Neural progenitor cell (in vitro differentiated cells): ENCODE results near the gene DLX4. TPM values are rescaled to one million over a fixed set of nuclear protein-coding genes. Genes with fewer than 3 reads are reported as not detected.

Experiments used
- DNase-seq: peaks from one replicate; pipeline ENCODE4 v3.0.0-alpha.2; 2016; ENCODE audit warnings: low spot score
- H2AFZ ChIP-seq: fragments of 200-600 bp; sonication (generic); replicated peaks from 2 replicates; pipeline ENCODE4 v1.6.1; 2016; ENCODE audit warnings: antibody characterized with exemption
- H3F3A ChIP-seq: fragments of 200-600 bp; sonication (generic); 2 replicates; pipeline ENCODE4 v1.6.1; 2016; ENCODE audit warnings: antibody characterized with exemption, low read depth
- H3K27ac ChIP-seq: fragments of 200-600 bp; sonication (generic); 2 replicates; pipeline ENCODE4 v1.5.1; 2016; ENCODE audit warnings: mild to moderate bottlenecking
- H3K27me3 ChIP-seq: fragments of 200-600 bp; sonication (generic); 2 replicates; pipeline ENCODE4 v1.6.1; 2016; ENCODE audit warnings: mild to moderate bottlenecking, moderate library complexity
- H3K36me3 ChIP-seq: fragments of 200-600 bp; sonication (generic); 2 replicates; pipeline ENCODE4 v1.5.1; 2016
- H3K4me1 ChIP-seq: fragments of 200-600 bp; sonication (generic); 2 replicates; pipeline ENCODE4 v1.6.1; 2016; ENCODE audit warnings: mixed run types
- H3K4me2 ChIP-seq: fragments of 200-600 bp; sonication (generic); 2 replicates; pipeline ENCODE4 v1.6.1; 2016
- H3K4me3 ChIP-seq: fragments of 200-600 bp; sonication (generic); 2 replicates; pipeline ENCODE4 v1.5.1; 2016
- H3K79me2 ChIP-seq: fragments of 200-600 bp; sonication (generic); 2 replicates; pipeline ENCODE4 v1.6.1; 2016; ENCODE audit warnings: low read depth
- H3K9ac ChIP-seq: fragments of 200-600 bp; sonication (generic); 2 replicates; pipeline ENCODE4 v1.6.1; 2016
- H3K9me3 ChIP-seq: fragments of 200-600 bp; sonication (generic); 2 replicates; pipeline ENCODE4 v1.5.1; 2016; ENCODE audit warnings: low read depth
- H4K20me1 ChIP-seq: fragments of 200-600 bp; sonication (generic); 2 replicates; pipeline ENCODE4 v1.6.1; 2016; ENCODE audit warnings: low read depth
- H3K27ac Mint-ChIP-seq: 3 replicates; pipeline ENCODE4 v1.8.0; 2021; ENCODE audit warnings: mixed read lengths
- H3K27me3 Mint-ChIP-seq: 2 replicates; pipeline ENCODE4 v1.8.0; 2022; ENCODE audit warnings: low read depth, mild to moderate bottlenecking, inconsistent platforms, moderate library complexity, mixed read lengths; ENCODE audit not compliant: insufficient read depth
- H3K36me3 Mint-ChIP-seq: 3 replicates; pipeline ENCODE4 v1.8.0; 2021; ENCODE audit warnings: mixed read lengths
- H3K4me1 Mint-ChIP-seq: 3 replicates; pipeline ENCODE4 v1.8.0; 2021; ENCODE audit warnings: mixed read lengths
- H3K4me3 Mint-ChIP-seq: 3 replicates; pipeline ENCODE4 v1.8.0; 2021; ENCODE audit warnings: mild to moderate bottlenecking, moderate library complexity, mixed read lengths
- H3K9me3 Mint-ChIP-seq: 3 replicates; pipeline ENCODE4 v1.8.0; 2020; ENCODE audit warnings: mixed read lengths
- CTCF ChIP-seq: fragments of 200-600 bp; sonication (generic); IDR thresholded peaks from 2 replicates; pipeline ENCODE4 v1.5.1; 2017; ENCODE audit warnings: antibody characterized with exemption, mild to moderate bottlenecking
- EZH2 ChIP-seq: fragments of 200-600 bp; sonication (generic); IDR thresholded peaks from 2 replicates; pipeline ENCODE4 v1.6.1; 2017; ENCODE audit warnings: antibody characterized with exemption, mild to moderate bottlenecking, moderate library complexity
- EZH2phosphoT487 ChIP-seq: fragments of 200-600 bp; sonication (generic); IDR thresholded peaks from 2 replicates; pipeline ENCODE4 v1.6.1; 2017; ENCODE audit warnings: antibody characterized with exemption
- total RNA-seq: library from RNA; depleted of rRNA; stranded (reverse); fragments of >200 nt; gene quantifications from 2 replicates; pipeline ENCODE4 v1.2.3, GENCODE V29; 2015; ENCODE audit warnings: low replicate concordance

The DLX4 gene
- total RNA-seq, 1 donor from 2014 or later = not detected

- Mint-ChIP-seq H3K27ac (no peak overlapping the region), H3K9me3 (peaks cover 9% of the 10 kb centered on the region), H3K4me1 (peaks cover 22% of the 10 kb centered on the region), H3K36me3 (no peaks in the 10 kb centered on the region), H3K4me3 (peak overlapping the region; percentile 67), H3K27me3 (peaks cover 91% of the 10 kb centered on the region)
- Histone ChIP-seq H3K36me3 (no peaks in the 10 kb centered on the region), H3F3A (peaks cover 34% of the 10 kb centered on the region), H3K4me1 (peaks cover 56% of the 10 kb centered on the region), H3K9ac (no peak overlapping the region), H2AFZ (no peak overlapping the region), H3K4me3 (peak overlapping the region; percentile 31), H3K79me2 (no peaks in the 10 kb centered on the region), H4K20me1 (peaks cover 42% of the 10 kb centered on the region), H3K27me3 (peaks cover 99% of the 10 kb centered on the region), H3K27ac (no peak overlapping the region), H3K4me2 (peak overlapping the region; percentile 64), H3K9me3 (no peaks in the 10 kb centered on the region)
- no peak for DNase-seq
- TF ChIP-seq EZH2phosphoT487 (no peak), EZH2 (peak; percentile 94), CTCF (no peak)
Observed at GRCh38 chr17:49971199-49971847, 2.3 kb downstream of the DLX4 start.

- H3K27ac ChIP-seq = no peak overlapping the region
- H3F3A ChIP-seq = peaks cover 41% of the 10 kb centered on the region
- no peaks in the 10 kb centered on the region for H3K36me3 Mint-ChIP-seq
- H3K27ac Mint-ChIP-seq = no peak overlapping the region
- H2AFZ ChIP-seq = no peak overlapping the region
- H3K4me2 ChIP-seq = peak overlapping the region; percentile 64
- H3K9ac ChIP-seq = no peak overlapping the region
- no peaks in the 10 kb centered on the region for H3K79me2 ChIP-seq
- no peak overlapping the region for H3K4me3 Mint-ChIP-seq
- peaks cover 9% of the 10 kb centered on the region for H3K9me3 Mint-ChIP-seq
- peak overlapping the region; percentile 31 for H3K4me3 ChIP-seq
- H4K20me1 ChIP-seq = peaks cover 36% of the 10 kb centered on the region
- H3K36me3 ChIP-seq = no peaks in the 10 kb centered on the region
- H3K4me1 ChIP-seq = peaks cover 62% of the 10 kb centered on the region
- H3K9me3 ChIP-seq = no peaks in the 10 kb centered on the region
- peaks cover 22% of the 10 kb centered on the region for H3K4me1 Mint-ChIP-seq
- H3K27me3 Mint-ChIP-seq = peaks cover 88% of the 10 kb centered on the region
- DNase-seq = peak; percentile 60
- TF ChIP-seq CTCF (no peak), EZH2 (peak; percentile 97), EZH2phosphoT487 (peak; percentile 92)
- peaks cover 93% of the 10 kb centered on the region for H3K27me3 ChIP-seq
Observed at GRCh38 chr17:49971848-49972485, 3.0 kb downstream of the DLX4 start.

- Histone ChIP-seq H3F3A (peaks cover 44% of the 10 kb centered on the region), H3K9ac (no peak overlapping the region), H3K36me3 (no peaks in the 10 kb centered on the region), H3K4me3 (peak overlapping the region; percentile 31), H3K4me2 (peak overlapping the region; percentile 64), H4K20me1 (peaks cover 36% of the 10 kb centered on the region), H3K79me2 (no peaks in the 10 kb centered on the region), H3K9me3 (no peaks in the 10 kb centered on the region), H2AFZ (no peak overlapping the region), H3K4me1 (peaks cover 69% of the 10 kb centered on the region), H3K27me3 (peaks cover 86% of the 10 kb centered on the region), H3K27ac (no peak overlapping the region)
- Mint-ChIP-seq H3K4me1 (peaks cover 22% of the 10 kb centered on the region), H3K27ac (no peak overlapping the region), H3K27me3 (peaks cover 83% of the 10 kb centered on the region), H3K9me3 (peaks cover 9% of the 10 kb centered on the region), H3K4me3 (peak overlapping the region; percentile 63), H3K36me3 (no peaks in the 10 kb centered on the region)
- peak; percentile 78 for TF ChIP-seq EZH2phosphoT487
- peak; percentile 82 for TF ChIP-seq EZH2
- TF ChIP-seq CTCF = no peak
- DNase-seq = peak; percentile 65
Observed at GRCh38 chr17:49972486-49973270, 3.7 kb downstream of the DLX4 start.
